ENCODE results near the gene COX10.

The COX10 gene

DNA sequence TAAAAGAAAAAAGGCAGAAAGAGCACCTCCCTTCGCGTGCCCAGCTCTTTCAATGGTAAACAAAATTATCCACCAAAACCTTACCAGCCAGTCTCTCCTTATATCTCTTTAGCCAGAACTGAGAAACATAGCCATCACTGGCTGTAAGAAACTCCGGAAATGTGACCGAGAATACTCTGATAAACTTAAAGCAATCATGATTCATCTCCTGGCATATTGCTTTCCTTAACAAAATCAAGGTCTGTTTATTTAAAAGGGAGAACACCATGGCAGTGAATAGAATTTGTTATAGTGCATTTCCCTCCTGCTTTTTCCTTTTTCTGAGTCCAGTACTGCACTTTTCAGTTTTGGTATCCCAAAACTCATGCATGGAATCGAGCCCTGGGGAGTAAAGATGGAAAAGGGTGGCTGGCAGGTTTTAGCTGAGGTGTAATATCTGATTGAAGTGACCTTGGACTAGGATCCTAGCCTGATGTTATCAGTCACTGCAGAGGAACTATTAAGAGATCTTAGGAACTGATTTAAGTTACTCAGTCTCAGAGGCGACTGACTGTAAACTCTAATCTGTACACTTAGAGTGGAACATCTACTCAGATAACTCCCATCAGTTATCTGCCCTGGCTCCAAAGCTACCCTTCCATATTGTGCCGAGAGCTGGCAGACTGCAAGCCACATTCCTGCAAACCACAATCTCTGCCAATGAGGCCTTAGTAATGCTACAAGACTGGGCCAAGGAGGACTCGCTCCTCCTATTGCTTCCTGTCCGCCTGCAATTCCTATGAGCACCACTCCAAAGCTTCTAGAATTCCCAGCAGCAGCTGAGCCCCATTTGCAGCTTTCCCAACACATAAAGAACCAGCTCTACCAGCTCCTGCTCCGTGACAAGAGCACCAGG, 7.4 kb upstream of the COX10 start:
- TF ChIP-seq Cebpa-rat (IDR thresholded peaks at IDR 0.05), result no peak
- Histone ChIP-seq H3K4me1 (no peaks in the 10 kb centered on the region), H3K9me3 (replicated peaks in 1 of 11) (peaks cover 8 to 41% (median 29%) of the 10 kb centered on the region in 11 experiments; a peak in 21 of 22 replicates), H3K27me3 (no peaks in the 10 kb centered on the region), H3K4me2 (no peak overlapping the region), H3K9ac (no peak overlapping the region), H3K27ac (no peak overlapping the region), H4K20me1 (peaks cover 0 to 21% (median 0%) of the 10 kb centered on the region in 11 experiments; a peak in 7 of 22 replicates), H3K36me3 (peaks cover 29 to 94% (median 72%) of the 10 kb centered on the region in 11 experiments; a peak in 21 of 22 replicates), H3K4me3 (no peak overlapping the region)

DNA sequence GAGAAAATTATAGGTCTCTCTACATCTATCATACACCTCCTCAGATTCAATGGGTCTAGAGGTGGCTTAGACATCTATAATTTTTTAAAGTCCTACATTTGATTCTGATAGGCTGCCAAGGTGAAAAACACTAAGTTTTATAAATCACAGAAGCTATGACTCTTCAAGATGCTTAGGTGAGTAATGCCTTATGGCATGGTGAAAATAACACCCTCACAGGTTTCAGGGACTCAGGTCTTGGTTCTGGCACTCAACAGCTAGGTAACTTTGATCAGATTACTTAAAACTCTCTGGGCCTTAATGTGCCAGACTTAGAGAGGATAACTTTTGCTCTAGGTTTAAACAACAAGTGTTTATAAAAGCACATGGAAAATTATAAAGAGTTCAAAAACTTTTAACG, 2.0 kb upstream of the COX10 start:
- TF ChIP-seq Cebpa-rat (IDR thresholded peaks at IDR 0.05), result no peak
- H3K9me3 ChIP-seq (replicated peaks in 1 of 11), result peaks cover 9 to 30% (median 28%) of the 10 kb centered on the region in 11 experiments; a peak in 21 of 22 replicates
- H3K27ac ChIP-seq, result no peak overlapping the region
- no peaks in the 10 kb centered on the region for H3K27me3 ChIP-seq
- no peak overlapping the region for H3K4me3 ChIP-seq
- no peak overlapping the region for H3K4me2 ChIP-seq
- peaks cover 0 to 13% (median 0%) of the 10 kb centered on the region in 11 experiments; a peak in 8 of 22 replicates for H4K20me1 ChIP-seq
- H3K4me1 ChIP-seq, result peaks cover 22 to 28% (median 25%) of the 10 kb centered on the region in 10 experiments
- no peak overlapping the region for H3K9ac ChIP-seq
- H3K36me3 ChIP-seq, result peaks cover 5 to 65% (median 39%) of the 10 kb centered on the region in 11 experiments; a peak in 20 of 22 replicates

DNA sequence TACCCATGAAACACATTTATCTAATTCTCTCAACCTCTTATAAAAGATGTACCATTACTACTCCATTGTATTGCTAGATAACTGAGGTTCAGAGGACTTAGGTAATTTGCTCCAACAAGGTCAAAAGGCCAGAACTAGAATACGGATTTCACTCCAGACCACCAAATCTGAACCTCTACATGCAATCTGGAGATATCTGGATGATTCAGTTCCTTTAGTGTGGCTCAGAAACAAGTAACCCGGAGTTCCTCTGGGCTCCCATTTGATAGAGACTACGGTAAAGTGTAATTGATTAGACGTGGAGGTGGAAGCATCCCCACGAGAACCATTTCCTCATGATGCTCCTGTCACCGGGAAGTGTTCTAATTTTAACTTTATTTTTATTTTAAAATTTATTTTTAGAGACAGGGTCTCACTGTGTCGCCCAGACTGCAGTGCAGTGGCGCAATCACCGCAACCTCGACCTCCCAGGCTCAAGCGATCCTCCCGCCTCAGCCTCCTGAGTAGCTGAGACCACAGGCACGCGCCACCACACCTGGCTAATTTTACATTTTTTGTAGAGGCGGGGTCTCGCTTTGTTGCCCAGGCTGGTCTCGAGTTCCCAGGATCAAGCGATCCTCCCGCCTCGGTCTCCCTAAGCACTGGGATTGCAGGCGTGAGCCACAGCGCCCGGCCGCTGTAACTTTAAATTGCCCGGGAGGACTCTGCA, 608 bp upstream of the COX10 start:
- H3K9me3 ChIP-seq (replicated peaks in 1 of 11), result peaks cover 9 to 30% (median 28%) of the 10 kb centered on the region in 11 experiments; a peak in 21 of 22 replicates
- no peak for TF ChIP-seq Cebpa-rat (IDR thresholded peaks at IDR 0.05)
- H3K4me1 ChIP-seq, result peaks cover 22 to 39% (median 25%) of the 10 kb centered on the region in 10 experiments
- peak overlapping the region; percentile 79 to 94 (median 88) for H3K4me2 ChIP-seq
- H4K20me1 ChIP-seq, result peaks cover 0 to 18% (median 0%) of the 10 kb centered on the region in 11 experiments; a peak in 7 of 22 replicates
- peak overlapping the region; percentile 84 to 95 (median 91) for H3K9ac ChIP-seq
- H3K27me3 ChIP-seq, result no peaks in the 10 kb centered on the region
- H3K36me3 ChIP-seq, result peaks cover 3 to 65% (median 34%) of the 10 kb centered on the region in 11 experiments; a peak in 20 of 22 replicates
- peak overlapping the region; percentile 80 to 97 (median 92); a peak in 21 of 22 replicates for H3K27ac ChIP-seq
- peak overlapping the region; percentile 80 to 99 (median 92) for H3K4me3 ChIP-seq

DNA sequence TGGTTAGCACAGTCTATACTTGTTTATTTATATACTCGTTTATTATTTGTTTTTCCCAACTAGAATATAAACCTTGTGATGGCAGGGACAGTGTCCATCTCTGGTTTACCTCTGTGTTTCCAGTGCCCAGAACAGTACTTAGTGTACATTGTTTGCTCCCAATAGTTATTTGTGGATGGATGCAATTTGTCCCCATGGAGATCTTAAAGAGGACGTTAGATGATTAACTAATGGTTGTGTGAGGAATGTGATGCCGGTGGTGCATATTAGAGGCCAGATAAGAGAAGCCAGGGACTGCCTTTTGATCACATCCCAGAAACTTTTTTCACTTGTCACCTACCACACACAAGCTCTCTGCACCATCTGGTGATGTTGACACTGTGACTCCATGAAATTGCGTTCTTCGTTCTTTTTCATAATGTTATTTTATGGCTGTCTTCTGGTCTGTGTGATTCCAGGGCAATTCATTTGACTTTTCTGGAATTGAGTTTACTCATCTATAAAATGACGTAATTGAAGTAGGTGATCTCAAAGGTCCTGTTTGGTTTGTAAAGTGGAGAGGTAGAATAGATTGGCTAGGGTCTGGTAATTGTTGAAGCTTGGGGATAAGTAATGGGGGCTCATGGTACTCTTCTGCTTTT, 1.2 kb downstream of the COX10 start:
- Histone ChIP-seq H3K9me3 (replicated peaks in 1 of 11) (peaks cover 9 to 21% (median 19%) of the 10 kb centered on the region in 11 experiments; a peak in 21 of 22 replicates), H3K4me1 (peaks cover 22 to 39% (median 25%) of the 10 kb centered on the region in 10 experiments), H3K4me3 (peak overlapping the region; percentile 80 to 99 (median 92)), H3K9ac (peak overlapping the region in 9 of 11 experiments; percentile 86 to 95 (median 91); a peak in 16 of 22 replicates), H3K27me3 (no peaks in the 10 kb centered on the region), H3K4me2 (peak overlapping the region; percentile 79 to 95 (median 88)), H3K36me3 (peaks cover 15 to 65% (median 36%) of the 10 kb centered on the region in 11 experiments; a peak in 21 of 22 replicates), H4K20me1 (peaks cover 0 to 24% (median 0%) of the 10 kb centered on the region in 11 experiments; a peak in 7 of 22 replicates), H3K27ac (peak overlapping the region in 3 of 11 experiments; percentile 92 to 95 (median 93); a peak in 3 of 22 replicates)
- no peak for TF ChIP-seq Cebpa-rat (IDR thresholded peaks at IDR 0.05)

DNA sequence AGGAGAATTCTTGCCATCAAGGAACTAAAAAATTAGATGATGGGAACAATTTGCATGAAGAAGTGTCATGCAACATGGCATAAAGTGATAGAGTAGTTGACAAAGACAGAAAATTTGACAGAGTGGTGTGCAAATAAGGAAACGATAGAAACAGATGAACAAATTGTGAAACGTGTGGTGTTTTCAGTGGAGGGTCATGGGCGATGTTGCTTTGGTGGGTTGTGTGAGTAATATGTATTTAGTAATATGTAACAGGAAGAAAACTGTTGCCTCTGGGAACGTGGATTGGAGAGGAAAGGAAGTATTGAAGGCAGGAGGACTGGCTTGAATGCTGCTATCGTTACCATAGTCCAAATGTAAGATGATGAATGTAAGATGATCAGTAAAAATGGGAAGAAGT, 3.6 kb downstream of the COX10 start:
- no peak overlapping the region for H3K27ac ChIP-seq
- no peaks in the 10 kb centered on the region for H3K9me3 ChIP-seq (replicated peaks in 1 of 11)
- peaks cover 39 to 69% (median 41%) of the 10 kb centered on the region in 11 experiments for H3K36me3 ChIP-seq
- no peak for TF ChIP-seq Cebpa-rat (IDR thresholded peaks at IDR 0.05)
- H3K9ac ChIP-seq, result no peak overlapping the region
- H3K4me1 ChIP-seq, result peaks cover 22 to 38% (median 25%) of the 10 kb centered on the region in 10 experiments
- no peak overlapping the region for H3K4me3 ChIP-seq
- 0 out of 22 replicates have a peak overlapping the region, but pooled peaks of 1 of the 11 experiments have one; percentile 1 for H3K4me2 ChIP-seq
- no peaks in the 10 kb centered on the region for H3K27me3 ChIP-seq
- peaks cover 0 to 36% (median under 1%) of the 10 kb centered on the region in 11 experiments; a peak in 8 of 22 replicates for H4K20me1 ChIP-seq

DNA sequence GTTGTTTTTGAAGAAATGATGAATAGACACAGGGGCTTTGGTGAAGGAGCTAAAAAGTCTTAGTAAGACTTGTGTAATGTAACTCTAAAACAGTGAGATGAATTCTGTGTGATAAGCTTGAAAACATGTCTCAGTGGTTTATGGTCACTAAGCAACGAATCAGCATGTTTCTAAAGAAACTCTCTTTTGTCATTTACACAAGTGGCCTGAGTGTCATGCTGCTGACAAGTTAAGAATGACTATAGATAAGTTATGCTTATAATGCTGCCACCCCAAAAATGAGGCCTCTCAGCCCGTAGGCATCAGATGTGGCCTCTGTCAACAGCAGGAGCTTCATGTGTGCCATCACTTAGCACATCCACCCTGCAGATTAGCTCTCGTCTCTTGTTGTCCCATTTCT, 8.7 kb downstream of the COX10 start:
- Histone ChIP-seq H3K4me3 (no peak overlapping the region), H3K36me3 (peaks cover 69 to 100% (median 87%) of the 10 kb centered on the region in 11 experiments), H4K20me1 (peaks cover 0 to 65% (median 16%) of the 10 kb centered on the region in 11 experiments; a peak in 14 of 22 replicates), H3K27me3 (no peaks in the 10 kb centered on the region), H3K4me2 (no peak overlapping the region), H3K9me3 (replicated peaks in 1 of 11) (no peaks in the 10 kb centered on the region), H3K27ac (no peak overlapping the region), H3K9ac (no peak overlapping the region), H3K4me1 (peaks cover 0 to 5% (median 0%) of the 10 kb centered on the region in 10 experiments; a peak in 2 of 20 replicates)
- no peak for TF ChIP-seq Cebpa-rat (IDR thresholded peaks at IDR 0.05)

DNA sequence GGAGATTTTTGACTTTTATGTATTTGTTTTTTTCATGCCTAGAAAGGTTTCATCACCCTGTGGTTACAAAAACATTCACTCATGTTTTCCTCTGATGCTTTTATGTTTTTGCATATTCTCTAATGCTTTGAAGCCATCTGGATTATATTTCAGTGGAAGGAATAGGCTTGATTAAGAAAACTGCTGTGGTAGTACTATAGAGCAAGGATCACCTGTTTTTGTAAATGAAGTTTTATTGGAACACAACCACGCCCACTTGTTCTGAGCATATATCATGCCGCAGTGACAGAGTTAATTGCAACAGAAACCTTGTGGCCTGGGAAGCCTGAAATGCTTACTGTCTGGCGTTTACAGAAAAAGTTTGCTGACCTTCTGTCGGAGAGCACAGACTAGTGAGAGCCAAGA, 11.5 kb downstream of the COX10 start:
- no peak overlapping the region for H3K4me3 ChIP-seq
- peaks cover 0 to 67% (median 19%) of the 10 kb centered on the region in 11 experiments; a peak in 13 of 22 replicates for H4K20me1 ChIP-seq
- no peak overlapping the region for H3K4me2 ChIP-seq
- TF ChIP-seq Cebpa-rat (IDR thresholded peaks at IDR 0.05), result no peak
- no peak overlapping the region for H3K9ac ChIP-seq
- H3K4me1 ChIP-seq, result no peaks in the 10 kb centered on the region
- H3K27me3 ChIP-seq, result no peaks in the 10 kb centered on the region
- H3K36me3 ChIP-seq, result peaks cover 50 to 80% (median 69%) of the 10 kb centered on the region in 11 experiments
- no peak overlapping the region for H3K27ac ChIP-seq
- H3K9me3 ChIP-seq (replicated peaks in 1 of 11), result no peaks in the 10 kb centered on the region

DNA sequence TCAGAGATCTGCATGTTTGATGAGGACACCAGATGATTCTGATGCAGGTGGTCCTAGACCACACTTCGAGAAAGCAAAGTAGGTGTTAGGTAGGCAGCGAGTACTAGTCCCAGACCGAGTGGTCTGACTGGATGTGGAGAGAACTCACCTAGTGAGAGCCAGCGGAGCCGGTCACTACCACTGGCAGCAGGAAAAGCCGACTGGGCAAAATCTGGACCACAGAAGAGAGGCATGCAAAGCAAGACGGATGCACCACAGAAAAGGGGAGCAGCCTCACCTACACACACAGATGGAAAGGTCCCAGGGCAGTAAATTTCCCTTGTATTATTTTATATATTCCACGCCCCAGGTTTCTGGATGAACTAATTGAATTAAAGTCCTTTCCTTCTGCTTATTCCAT, 13.5 kb downstream of the COX10 start:
- Histone ChIP-seq H4K20me1 (peaks cover 0 to 67% (median 26%) of the 10 kb centered on the region in 11 experiments; a peak in 13 of 22 replicates), H3K4me3 (no peak overlapping the region), H3K27ac (no peak overlapping the region), H3K4me2 (no peak overlapping the region), H3K4me1 (peaks cover 0 to 6% (median 4%) of the 10 kb centered on the region in 10 experiments; a peak in 12 of 20 replicates), H3K9ac (no peak overlapping the region), H3K9me3 (replicated peaks in 1 of 11) (no peaks in the 10 kb centered on the region), H3K27me3 (no peaks in the 10 kb centered on the region), H3K36me3 (peaks cover 30 to 68% (median 60%) of the 10 kb centered on the region in 11 experiments)
- TF ChIP-seq Cebpa-rat (IDR thresholded peaks at IDR 0.05), result no peak
